ENCODE measurements around the gene TPH2. TPM values are rescaled to one million over a fixed set of nuclear protein-coding genes. Genes with fewer than 3 reads are reported as not detected.

TPH2 gene
- not detected in 2 replicates for total RNA-seq

GRCh38 chr12:71938728-71939385 lies at the start of gene TPH2:
Gene TPH2 (plus strand): TSS chr12:71938845. CDS start chr12:71938987, 142 bp downstream.

Other genes starting within 250 kb of the TPH2 start
- gene RAB21, start 184.0 kb upstream of the TPH2 start, total RNA-seq: 8.6 and 23.4 TPM in 2 replicates
- gene TBC1D15, start 99.1 kb upstream of the TPH2 start, total RNA-seq: 11.8 and 19.2 TPM in 2 replicates